DMS153 treated with DMSO at 0.1 percent for 48 hours (cell line): ENCODE results near the gene ELF1.

ENCODE experiments used
- DNase-seq: peaks from one replicate; lab custom pipeline; 2025; ENCODE audit not compliant: unreplicated experiment; lab: John Stamatoyannopoulos, UW

The ELF1 gene

GRCh38 chr13:41007744-41008128 lies 11.4 kb downstream of the ELF1 start:
- no peak for DNase-seq

DNA sequence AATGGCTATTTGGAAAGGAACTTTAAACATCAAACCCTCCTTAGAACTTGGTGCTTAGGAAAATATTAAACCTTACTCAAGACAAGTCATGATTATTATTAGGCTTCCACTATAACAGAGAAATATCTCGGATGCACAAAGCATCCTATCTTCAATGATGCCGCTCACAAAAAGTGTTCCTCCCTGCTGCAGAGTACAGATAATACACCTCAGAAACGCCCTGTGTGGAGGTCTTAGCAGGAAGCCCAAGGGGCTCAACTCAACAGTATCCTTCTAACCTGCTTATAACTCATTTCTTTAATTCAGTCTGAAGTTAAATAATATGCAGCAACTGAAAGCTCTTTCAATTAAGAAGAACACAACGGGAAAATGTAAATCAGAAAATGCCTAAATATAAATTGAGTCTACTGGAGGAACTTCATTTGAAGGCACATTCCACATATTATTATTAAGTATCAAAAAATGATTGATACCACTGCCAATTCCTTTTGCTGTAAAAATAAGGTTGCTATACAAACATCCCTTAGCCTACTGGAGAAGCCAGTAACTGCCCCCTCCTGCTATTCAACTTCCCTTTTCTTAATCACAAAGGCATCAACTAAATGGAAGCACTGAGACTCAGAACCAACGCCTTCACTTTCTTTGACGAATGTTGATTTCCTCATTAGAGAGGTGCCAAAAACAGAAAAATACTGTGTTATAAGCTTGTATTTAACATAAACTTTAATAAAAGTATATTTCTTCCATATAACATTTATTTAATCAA lies 12.0 kb downstream of the ELF1 start:
- DNase-seq: no peak

GRCh38 chr13:41006306-41006705 lies 12.8 kb downstream of the ELF1 start:
- DNase-seq: no peak

DNA sequence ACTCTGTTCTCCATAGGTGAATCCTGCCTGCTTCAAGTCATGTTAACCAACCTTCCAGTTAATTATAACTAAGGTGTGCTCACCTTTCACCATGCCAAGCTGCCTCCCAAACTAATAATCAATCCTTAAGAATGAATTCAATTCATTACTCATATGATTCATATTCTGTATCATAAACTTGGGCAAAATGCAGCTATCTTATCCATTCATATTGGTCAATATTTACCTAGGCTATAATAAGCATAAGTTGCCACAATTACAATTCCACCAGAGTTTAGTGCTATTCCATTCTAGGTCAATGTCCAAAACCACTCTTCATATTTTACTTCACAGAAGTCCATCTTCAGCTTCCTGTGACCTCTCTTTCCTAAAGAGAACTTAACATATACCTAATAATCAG lies 13.4 kb downstream of the ELF1 start:
- no peak for DNase-seq

GRCh38 chr13:41004875-41005693 lies 14.0 kb downstream of the ELF1 start:
- no peak for DNase-seq

DNA sequence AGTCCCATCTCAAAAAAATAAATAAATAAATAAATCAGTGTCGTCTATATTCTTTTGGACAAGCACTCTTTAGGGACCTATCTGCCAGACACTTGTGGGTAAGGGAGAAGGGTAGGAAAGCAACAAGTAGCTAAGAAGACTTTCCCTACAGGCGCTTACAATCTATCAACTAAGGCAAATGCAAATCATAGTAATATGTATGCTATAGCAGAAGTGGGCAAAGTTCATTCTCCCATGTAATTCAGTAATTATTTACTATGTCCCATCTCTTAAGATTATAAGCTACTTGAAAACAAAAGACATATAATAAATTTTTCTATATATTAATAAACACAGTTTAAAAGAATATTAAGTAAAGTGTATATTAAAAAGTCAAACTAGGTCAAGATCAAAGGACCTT lies 16.5 kb downstream of the ELF1 start:
- DNase-seq: no peak

DNA sequence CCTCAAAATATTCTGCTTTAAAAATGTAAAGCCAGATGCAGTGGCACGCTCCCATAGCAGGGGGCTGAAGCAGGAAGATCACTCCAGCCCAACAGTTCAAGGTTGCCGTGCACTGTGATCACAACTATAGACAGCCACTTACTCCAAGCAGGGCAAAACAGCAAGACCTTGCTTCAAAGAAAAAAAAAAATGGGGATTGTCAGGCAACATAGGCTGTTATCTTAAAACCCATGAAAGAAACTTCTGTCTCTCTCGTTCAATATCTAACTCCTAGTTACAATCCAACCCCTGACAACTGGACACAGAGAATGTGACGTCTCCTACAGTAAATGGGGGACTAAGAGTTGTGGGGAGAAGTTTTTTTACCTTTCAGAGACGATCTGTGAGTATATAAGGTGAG lies 17.4 kb downstream of the ELF1 start:
- DNase-seq: no peak

- no peak for DNase-seq
Measured at GRCh38 chr13:40999416-40999815, 19.7 kb downstream of the ELF1 start.

- no peak for DNase-seq
Measured at GRCh38 chr13:40996426-40997092, 22.6 kb downstream of the ELF1 start.

GRCh38 chr13:40995997-40996396 lies 23.1 kb downstream of the ELF1 start:
- no peak for DNase-seq

GRCh38 chr13:40994581-40995230 lies 24.4 kb downstream of the ELF1 start:
- DNase-seq: no peak

DNA sequence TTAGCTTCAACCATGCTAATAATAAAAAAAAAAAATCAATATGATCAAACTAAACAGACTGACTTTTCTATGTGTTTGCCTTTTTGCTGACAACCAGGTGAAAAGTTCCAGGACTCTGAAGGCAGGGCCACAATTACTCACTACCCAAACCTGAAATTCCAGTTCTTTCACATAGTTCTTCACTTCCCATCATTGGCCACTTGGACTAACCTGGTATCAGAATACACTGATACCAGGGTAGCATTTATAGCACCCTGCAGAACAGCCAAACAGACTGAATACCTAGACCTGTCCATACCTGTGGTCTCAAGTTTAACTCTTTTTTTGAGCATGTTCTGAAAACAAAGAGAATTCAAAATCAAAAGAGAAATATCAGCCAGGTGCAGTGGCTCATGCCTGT lies 25.1 kb downstream of the ELF1 start:
- peak; percentile 78 for DNase-seq

GRCh38 chr13:40992678-40993518 lies 26.2 kb downstream of the ELF1 start:
- peak; percentile 57 for DNase-seq

- no peak for DNase-seq
Measured at GRCh38 chr13:40987606-40988280, 31.4 kb downstream of the ELF1 start.

DNA sequence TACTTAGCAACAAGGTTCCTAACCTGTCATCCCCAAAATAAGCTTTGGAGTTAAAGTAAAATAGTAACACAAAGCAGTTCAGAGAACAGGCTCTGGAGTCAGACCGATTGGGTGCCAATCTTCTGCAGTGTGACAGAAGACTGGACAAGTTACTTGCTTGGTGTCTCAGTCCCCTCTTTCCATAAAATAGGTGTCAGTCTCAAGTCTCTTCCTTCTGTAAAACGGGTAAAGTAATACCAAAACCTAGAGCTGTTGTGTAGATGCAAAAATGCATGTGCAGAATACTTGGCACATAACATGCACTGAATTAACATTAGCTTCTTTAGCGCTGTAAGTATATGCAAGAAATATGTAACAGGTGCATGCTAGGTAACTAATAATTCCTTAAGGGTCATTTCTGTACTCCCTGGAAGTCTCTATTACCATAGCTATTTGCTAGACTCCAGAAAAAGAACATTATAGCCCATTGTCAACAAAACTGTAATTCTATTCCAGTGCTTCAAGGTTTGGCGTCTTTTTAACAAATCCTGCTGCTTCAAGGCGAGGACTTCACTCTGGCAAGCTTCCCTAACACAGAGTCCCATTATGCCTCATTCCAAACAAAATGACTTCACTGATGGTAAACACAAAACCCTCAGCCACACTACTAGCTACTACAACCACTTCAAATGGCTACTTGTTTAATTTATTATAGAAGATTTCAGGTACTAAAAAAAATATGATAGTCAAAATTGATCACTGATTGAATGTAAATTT lies 32.8 kb downstream of the ELF1 start:
- no peak for DNase-seq

- no peak for DNase-seq
Measured at GRCh38 chr13:40985381-40986100, 33.6 kb downstream of the ELF1 start.

GRCh38 chr13:40984668-40985366 lies 34.3 kb downstream of the ELF1 start:
- DNase-seq: no peak
